SK-N-SH treated with all-trans-retinoic acid at 6 μM for 48 hours (cell line): ENCODE data around the gene DERA.
"Not testable (repeated sequence)": the region's sequence is repeated elsewhere in the genome, so short reads cannot be mapped to it uniquely, and the experiment has no call there.

Experiments
- ATAC-seq: fragments of 200-7000 bp; cut with Tn5 transposase; 3 replicates; pipeline ENCODE4 v1.9.1; 2020; ENCODE audit warnings: mild to moderate bottlenecking, moderate library complexity
- ARNTL ChIP-seq: fragments of 450-650 bp; formaldehyde crosslinking; IDR thresholded peaks from 2 replicates; pipeline ENCODE4 v1.5.0; 2020; ENCODE audit warnings: low read depth, mild to moderate bottlenecking, moderate library complexity, borderline replicate concordance
- BACH2 ChIP-seq: fragments of 250-450 bp; sonication (Bioruptor Pico); IDR thresholded peaks from 2 replicates; pipeline ENCODE4 v1.9.0; 2021; ENCODE audit warnings: mild to moderate bottlenecking, borderline replicate concordance
- GLIS3 ChIP-seq: fragments of 250-450 bp; sonication (Bioruptor Pico); IDR thresholded peaks from 2 replicates; pipeline ENCODE4 v1.5.0; 2020; ENCODE audit warnings: mild to moderate bottlenecking, moderate library complexity
- ISL1 ChIP-seq: fragments of 250-450 bp; sonication (Bioruptor Pico); IDR thresholded peaks from 2 replicates; pipeline ENCODE4 v2.1.2; 2022; ENCODE audit warnings: mild to moderate bottlenecking, moderate library complexity
- PPARA ChIP-seq: fragments of 250-450 bp; sonication (Bioruptor Pico); IDR thresholded peaks from 2 replicates; pipeline ENCODE4 v1.5.0; 2020; ENCODE audit warnings: mild to moderate bottlenecking, borderline replicate concordance
- RARB ChIP-seq: fragments of 250-450 bp; sonication (Bioruptor Pico); IDR thresholded peaks from 2 replicates; pipeline ENCODE4 v1.8.0; 2021; ENCODE audit warnings: mild to moderate bottlenecking, moderate library complexity
- SNAI2 ChIP-seq: fragments of 250-450 bp; sonication (Bioruptor Pico); IDR thresholded peaks from 2 replicates; pipeline ENCODE4 v1.5.0; 2020; ENCODE audit warnings: mild to moderate bottlenecking, moderate library complexity
- TCF4 ChIP-seq: fragments of 250-450 bp; sonication (Bioruptor Pico); IDR thresholded peaks from 2 replicates; pipeline ENCODE4 v1.8.0; 2021; ENCODE audit warnings: mild to moderate bottlenecking, moderate library complexity, borderline replicate concordance
- ZC3H10 ChIP-seq: fragments of 250-450 bp; sonication (Bioruptor Pico); IDR thresholded peaks from 2 replicates; pipeline ENCODE4 v1.5.1; 2021; ENCODE audit warnings: mild to moderate bottlenecking, moderate library complexity
- ZFP3 ChIP-seq: fragments of 250-450 bp; sonication (Bioruptor Pico); IDR thresholded peaks from 2 replicates; pipeline ENCODE4 v1.5.0; 2020; ENCODE audit warnings: mild to moderate bottlenecking, moderate library complexity
- ZFP30 ChIP-seq: fragments of 450-650 bp; formaldehyde crosslinking; IDR thresholded peaks from 2 replicates; pipeline ENCODE4 v1.5.0; 2022; ENCODE audit warnings: mild to moderate bottlenecking, moderate library complexity
- ZNF70 ChIP-seq: fragments of 450-650 bp; formaldehyde crosslinking; IDR thresholded peaks from 2 replicates; pipeline ENCODE4 v1.5.0; 2020; ENCODE audit warnings: mild to moderate bottlenecking, moderate library complexity
- ZNF8 ChIP-seq: fragments of 450-650 bp; formaldehyde crosslinking; IDR thresholded peaks from 2 replicates; pipeline ENCODE4 v1.5.0; 2020; ENCODE audit warnings: mild to moderate bottlenecking, moderate library complexity
- TF ChIP-seq, protein P1 (sequence below): fragments of 250-450 bp; sonication (Bioruptor Pico); IDR thresholded peaks from 2 replicates; pipeline ENCODE4 v1.5.0; 2020; ENCODE audit warnings: mild to moderate bottlenecking, moderate library complexity
- TF ChIP-seq, protein P2 (sequence below): fragments of 250-450 bp; sonication (Bioruptor Pico); IDR thresholded peaks from 2 replicates; pipeline ENCODE4 v1.8.0; 2020; ENCODE audit warnings: mild to moderate bottlenecking, moderate library complexity, borderline replicate concordance
- TF ChIP-seq, protein P3 (sequence below): fragments of 250-450 bp; sonication (Bioruptor Pico); IDR thresholded peaks from 2 replicates; pipeline ENCODE4 v1.5.1; 2021; ENCODE audit warnings: mild to moderate bottlenecking, moderate library complexity

DERA gene

DNA sequence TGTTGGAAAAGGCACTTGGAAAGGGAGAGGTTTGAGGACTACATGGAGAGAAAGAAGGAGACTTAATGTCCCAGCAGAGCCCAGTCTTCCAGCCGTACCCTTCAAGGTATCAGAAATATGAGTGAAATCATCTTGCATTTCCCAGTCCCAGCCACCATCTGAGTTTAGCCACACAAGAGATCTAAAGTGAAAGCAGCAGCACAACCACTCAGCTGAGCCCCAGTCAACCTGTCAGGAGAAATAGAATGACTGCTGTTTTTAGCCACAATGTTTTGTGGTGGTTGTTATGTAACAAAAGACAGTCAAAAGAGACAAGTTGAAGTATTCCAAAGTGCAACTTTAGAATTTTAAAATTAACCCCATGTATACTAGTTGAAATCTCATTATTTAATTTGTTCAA, 28.0 kb downstream of the DERA start:
- TF ChIP-seq SNAI2 (no peak), ZC3H10 (CRISPR knock-in tag) (no peak), ZFP30 (CRISPR knock-in tag) (no peak), ZNF8 (CRISPR knock-in tag) (no peak), ZNF70 (no peak), RARB (CRISPR knock-in tag) (no peak), ZFP3 (CRISPR knock-in tag) (no peak), ARNTL (CRISPR knock-in tag) (no peak)
- TF ChIP-seq, protein P1, sequence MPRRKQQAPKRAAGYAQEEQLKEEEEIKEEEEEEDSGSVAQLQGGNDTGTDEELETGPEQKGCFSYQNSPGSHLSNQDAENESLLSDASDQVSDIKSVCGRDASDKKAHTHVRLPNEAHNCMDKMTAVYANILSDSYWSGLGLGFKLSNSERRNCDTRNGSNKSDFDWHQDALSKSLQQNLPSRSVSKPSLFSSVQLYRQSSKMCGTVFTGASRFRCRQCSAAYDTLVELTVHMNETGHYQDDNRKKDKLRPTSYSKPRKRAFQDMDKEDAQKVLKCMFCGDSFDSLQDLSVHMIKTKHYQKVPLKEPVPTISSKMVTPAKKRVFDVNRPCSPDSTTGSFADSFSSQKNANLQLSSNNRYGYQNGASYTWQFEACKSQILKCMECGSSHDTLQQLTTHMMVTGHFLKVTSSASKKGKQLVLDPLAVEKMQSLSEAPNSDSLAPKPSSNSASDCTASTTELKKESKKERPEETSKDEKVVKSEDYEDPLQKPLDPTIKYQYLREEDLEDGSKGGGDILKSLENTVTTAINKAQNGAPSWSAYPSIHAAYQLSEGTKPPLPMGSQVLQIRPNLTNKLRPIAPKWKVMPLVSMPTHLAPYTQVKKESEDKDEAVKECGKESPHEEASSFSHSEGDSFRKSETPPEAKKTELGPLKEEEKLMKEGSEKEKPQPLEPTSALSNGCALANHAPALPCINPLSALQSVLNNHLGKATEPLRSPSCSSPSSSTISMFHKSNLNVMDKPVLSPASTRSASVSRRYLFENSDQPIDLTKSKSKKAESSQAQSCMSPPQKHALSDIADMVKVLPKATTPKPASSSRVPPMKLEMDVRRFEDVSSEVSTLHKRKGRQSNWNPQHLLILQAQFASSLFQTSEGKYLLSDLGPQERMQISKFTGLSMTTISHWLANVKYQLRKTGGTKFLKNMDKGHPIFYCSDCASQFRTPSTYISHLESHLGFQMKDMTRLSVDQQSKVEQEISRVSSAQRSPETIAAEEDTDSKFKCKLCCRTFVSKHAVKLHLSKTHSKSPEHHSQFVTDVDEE (CRISPR knock-in tag) = no peak
- TF ChIP-seq, protein P2, sequence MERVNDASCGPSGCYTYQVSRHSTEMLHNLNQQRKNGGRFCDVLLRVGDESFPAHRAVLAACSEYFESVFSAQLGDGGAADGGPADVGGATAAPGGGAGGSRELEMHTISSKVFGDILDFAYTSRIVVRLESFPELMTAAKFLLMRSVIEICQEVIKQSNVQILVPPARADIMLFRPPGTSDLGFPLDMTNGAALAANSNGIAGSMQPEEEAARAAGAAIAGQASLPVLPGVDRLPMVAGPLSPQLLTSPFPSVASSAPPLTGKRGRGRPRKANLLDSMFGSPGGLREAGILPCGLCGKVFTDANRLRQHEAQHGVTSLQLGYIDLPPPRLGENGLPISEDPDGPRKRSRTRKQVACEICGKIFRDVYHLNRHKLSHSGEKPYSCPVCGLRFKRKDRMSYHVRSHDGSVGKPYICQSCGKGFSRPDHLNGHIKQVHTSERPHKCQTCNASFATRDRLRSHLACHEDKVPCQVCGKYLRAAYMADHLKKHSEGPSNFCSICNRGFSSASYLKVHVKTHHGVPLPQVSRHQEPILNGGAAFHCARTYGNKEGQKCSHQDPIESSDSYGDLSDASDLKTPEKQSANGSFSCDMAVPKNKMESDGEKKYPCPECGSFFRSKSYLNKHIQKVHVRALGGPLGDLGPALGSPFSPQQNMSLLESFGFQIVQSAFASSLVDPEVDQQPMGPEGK (CRISPR knock-in tag) = no peak
- ATAC-seq = no peak

DNA sequence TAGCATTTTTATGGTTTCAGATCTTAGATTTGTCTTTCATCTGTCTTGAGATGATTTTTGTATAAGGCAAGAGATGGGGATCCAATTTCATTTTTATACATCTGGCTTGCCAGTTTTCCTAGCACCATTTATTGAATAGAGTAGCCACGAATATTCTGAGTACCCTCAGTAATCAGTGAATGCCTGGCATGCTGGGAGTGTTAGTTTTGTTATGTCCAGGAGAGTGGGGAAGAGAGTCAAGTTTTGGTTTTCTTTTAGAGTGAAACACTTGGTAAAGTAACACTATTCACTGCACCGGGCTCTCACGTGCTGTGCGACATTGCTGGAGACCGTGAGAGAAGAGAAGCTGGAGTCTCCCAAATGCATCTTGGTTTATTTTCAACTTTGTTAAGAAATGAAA, 31.3 kb downstream of the DERA start:
- no peak for TF ChIP-seq ZC3H10 (CRISPR knock-in tag)
- no peak for TF ChIP-seq BACH2 (CRISPR knock-in tag)
- TF ChIP-seq, protein P2 (CRISPR knock-in tag) = no peak
- no peak for TF ChIP-seq ISL1 (CRISPR knock-in tag)
- no peak for TF ChIP-seq RARB (CRISPR knock-in tag)
- TF ChIP-seq PPARA = no peak
- no peak for TF ChIP-seq TCF4
- no peak for ATAC-seq

DNA sequence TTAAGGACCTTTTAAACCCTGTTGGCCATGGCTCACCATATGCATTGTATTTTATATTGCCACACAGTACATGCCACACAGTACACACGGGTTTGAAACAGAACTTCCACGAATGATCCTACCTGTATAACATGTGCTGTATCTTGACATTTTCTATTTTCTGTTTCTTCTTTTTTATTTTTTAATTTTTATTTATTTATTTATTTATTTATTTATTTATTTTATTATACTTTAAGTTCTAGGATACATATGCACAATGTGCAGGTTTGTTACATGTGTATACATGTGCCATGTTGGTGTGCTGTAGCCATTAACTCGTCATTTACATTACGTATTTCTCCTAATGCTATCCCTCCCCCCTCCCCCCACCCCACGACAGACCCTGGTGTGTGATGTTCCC, 32.4 kb downstream of the DERA start:
- not testable (repeated sequence) for ATAC-seq

DNA sequence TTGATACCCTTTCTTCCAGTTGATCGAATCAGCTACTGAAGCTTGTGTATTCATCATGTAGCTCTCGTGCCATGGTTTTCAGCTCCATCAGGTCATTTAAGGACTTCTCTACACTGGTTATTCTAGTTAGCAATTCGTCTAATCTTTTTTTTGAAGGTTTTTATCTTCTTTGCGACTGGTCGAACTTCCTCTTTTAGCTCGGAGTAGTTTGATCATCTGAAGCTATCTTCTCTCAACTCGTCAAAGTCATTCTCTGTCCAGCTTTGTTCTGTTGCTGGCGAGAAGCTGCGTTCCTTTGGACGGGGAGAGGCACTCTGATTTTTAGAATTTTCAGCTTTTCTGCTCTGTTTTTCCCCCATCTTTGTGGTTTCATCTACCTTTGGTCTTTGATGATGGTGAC, 37.3 kb downstream of the DERA start:
- ATAC-seq = not testable (repeated sequence)

DNA sequence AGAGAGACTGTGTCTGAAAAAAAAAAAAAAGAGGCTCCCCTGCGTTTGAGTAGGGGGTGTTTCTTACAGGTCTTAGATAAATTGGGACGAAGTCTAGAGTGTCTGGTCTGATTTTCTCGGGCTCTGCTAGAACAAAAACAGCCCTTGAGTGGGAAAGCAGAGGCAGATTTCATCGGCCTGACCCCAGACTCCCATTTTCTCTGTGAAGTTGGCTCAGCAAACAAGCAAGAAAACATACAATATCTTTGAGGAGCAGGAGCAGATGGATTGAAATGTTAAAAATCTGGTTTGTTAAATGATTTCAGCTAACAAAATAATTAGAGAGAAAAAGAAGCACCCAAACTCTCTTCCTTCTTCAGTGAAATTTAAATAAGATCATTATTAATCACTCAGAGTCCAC, 44.1 kb downstream of the DERA start:
- TF ChIP-seq ARNTL (CRISPR knock-in tag) (no peak), ZNF70 (no peak), GLIS3 (CRISPR knock-in tag) (no peak), ZFP3 (CRISPR knock-in tag) (no peak), BACH2 (CRISPR knock-in tag) (no peak)
- TF ChIP-seq, protein P2 (CRISPR knock-in tag) = no peak
- TF ChIP-seq, protein P3, sequence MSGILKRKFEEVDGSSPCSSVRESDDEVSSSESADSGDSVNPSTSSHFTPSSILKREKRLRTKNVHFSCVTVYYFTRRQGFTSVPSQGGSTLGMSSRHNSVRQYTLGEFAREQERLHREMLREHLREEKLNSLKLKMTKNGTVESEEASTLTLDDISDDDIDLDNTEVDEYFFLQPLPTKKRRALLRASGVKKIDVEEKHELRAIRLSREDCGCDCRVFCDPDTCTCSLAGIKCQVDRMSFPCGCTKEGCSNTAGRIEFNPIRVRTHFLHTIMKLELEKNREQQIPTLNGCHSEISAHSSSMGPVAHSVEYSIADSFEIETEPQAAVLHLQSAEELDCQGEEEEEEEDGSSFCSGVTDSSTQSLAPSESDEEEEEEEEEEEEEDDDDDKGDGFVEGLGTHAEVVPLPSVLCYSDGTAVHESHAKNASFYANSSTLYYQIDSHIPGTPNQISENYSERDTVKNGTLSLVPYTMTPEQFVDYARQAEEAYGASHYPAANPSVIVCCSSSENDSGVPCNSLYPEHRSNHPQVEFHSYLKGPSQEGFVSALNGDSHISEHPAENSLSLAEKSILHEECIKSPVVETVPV (CRISPR knock-in tag) = no peak
- ATAC-seq = no peak
